ENCODE measurements around the gene RPL15. TPM values are rescaled to one million over a fixed set of nuclear protein-coding genes. Genes with fewer than 3 reads are reported as not detected.
"Not testable (repeated sequence)": the region's sequence is repeated elsewhere in the genome, so short reads cannot be mapped to it uniquely, and the experiment has no call there.

Gene RPL15
- polyA plus RNA-seq, 2 of the 4 experiments (the other 2 are of a cell fraction) = 2,178 to 2,933 TPM

DNA sequence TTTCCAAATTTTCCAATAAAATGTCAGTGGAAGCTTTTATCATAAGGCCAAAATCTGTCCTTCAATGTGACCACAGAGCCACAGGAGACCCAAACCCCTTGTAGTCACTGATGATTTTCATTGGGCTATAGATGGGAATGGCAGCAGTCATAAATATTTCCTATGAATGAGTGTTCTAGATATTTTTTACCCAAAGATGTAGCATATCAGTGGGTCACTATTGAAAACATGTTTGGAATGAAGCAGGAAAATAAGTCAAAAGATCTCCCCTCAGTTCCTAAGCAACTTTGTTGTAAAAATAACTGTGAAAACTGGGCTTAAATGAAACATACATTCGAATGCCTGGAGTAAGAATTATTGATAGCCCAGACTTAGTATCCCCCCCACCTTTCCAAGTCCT lies 49.1 kb upstream of the RPL15 start:
- Histone ChIP-seq H3K4me1 (peaks cover 23% of the 10 kb centered on the region), H3K4me3 (no peak overlapping the region), H3K9me3 (no peaks in the 10 kb centered on the region), H3K27ac (no peak overlapping the region), H3K4me2 (no peak overlapping the region)
- POLR2A ChIA-PET = no interaction called here
- ATAC-seq (no peak), FAIRE-seq (no peak), DNase-seq (ENCODE audit: low read depth in 1 of 2, low spot score in 1 of 2) (no peak)
- TF ChIP-seq HDAC2 (IDR thresholded peaks at IDR 0.05) = no peak
- TF ChIP-seq HMGXB4 (CRISPR knock-in tag; IDR thresholded peaks at IDR 0.05; ENCODE audit: borderline replicate concordance) = no peak
- TF ChIP-seq KDM1A (IDR thresholded peaks at IDR 0.05; ENCODE audit: low read depth) = no peak
- no peak for TF ChIP-seq HES2 (IDR thresholded peaks at IDR 0.05)
- TF ChIP-seq CBX2 (IDR thresholded peaks at IDR 0.05; ENCODE audit: borderline replicate concordance, low read depth) = no peak
- TF ChIP-seq HOXA7 (CRISPR knock-in tag; IDR thresholded peaks at IDR 0.05) = no peak
- no peak for TF ChIP-seq CHD4 (IDR thresholded peaks at IDR 0.05; ENCODE audit: borderline replicate concordance)
- TF ChIP-seq EHF (CRISPR knock-in tag; IDR thresholded peaks at IDR 0.05) = no peak
- no peak for TF ChIP-seq PHF8 (IDR thresholded peaks at IDR 0.05; ENCODE audit: borderline replicate concordance, low read depth)
- TF ChIP-seq MAX (IDR thresholded peaks at IDR 0.05) = no peak
- TF ChIP-seq, protein P1, sequence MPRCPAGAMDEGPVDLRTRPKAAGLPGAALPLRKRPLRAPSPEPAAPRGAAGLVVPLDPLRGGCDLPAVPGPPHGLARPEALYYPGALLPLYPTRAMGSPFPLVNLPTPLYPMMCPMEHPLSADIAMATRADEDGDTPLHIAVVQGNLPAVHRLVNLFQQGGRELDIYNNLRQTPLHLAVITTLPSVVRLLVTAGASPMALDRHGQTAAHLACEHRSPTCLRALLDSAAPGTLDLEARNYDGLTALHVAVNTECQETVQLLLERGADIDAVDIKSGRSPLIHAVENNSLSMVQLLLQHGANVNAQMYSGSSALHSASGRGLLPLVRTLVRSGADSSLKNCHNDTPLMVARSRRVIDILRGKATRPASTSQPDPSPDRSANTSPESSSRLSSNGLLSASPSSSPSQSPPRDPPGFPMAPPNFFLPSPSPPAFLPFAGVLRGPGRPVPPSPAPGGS (IDR thresholded peaks at IDR 0.05) = no peak
- no peak for TF ChIP-seq NR3C1 (IDR thresholded peaks at IDR 0.05)
- no peak for TF ChIP-seq CHD2 (IDR thresholded peaks at IDR 0.05; ENCODE audit: low read length, partially characterized antibody)
- TF ChIP-seq EHMT2 (IDR thresholded peaks at IDR 0.05; ENCODE audit: low read depth) = no peak
- WGBS (ENCODE audit: missing lambda C conversion rate) = 88% methylated on average over 1 of the region's 1 CpG
- CTCF ChIA-PET = no interaction called here

- WGBS (ENCODE audit: missing lambda C conversion rate) = 93% methylated on average over 4 of the region's 4 CpGs
- DNase-seq (ENCODE audit: low read depth in 1 of 2, low spot score in 1 of 2) = no peak
- Histone ChIP-seq H3K4me2 (no peak overlapping the region), H3K27ac (no peak overlapping the region), H3K9me3 (no peaks in the 10 kb centered on the region), H3K4me1 (peaks cover 37% of the 10 kb centered on the region), H3K4me3 (no peak overlapping the region)
- CTCF ChIA-PET = interaction anchor here (0.7 to 1.2 kb wide), 3 partner anchors 9 to 12 kb away, joined by 3 to 4 read pairs (median 4); no protein-coding TSS in a partner anchor
- FAIRE-seq = no peak
- POLR2A ChIA-PET = interaction anchor here (0.5 to 1.2 kb wide), 2 partner anchors 16 to 47 kb away, joined by 3 to 4 read pairs; partner anchors contain the start of genes NKIRAS1 and RPL15
- no peak for TF ChIP-seq FOXS1 (CRISPR knock-in tag; IDR thresholded peaks at IDR 0.05)
- no peak for TF ChIP-seq RCOR1 (IDR thresholded peaks at IDR 0.05; ENCODE audit: low read depth, low read length)
- no peak for TF ChIP-seq POLR2AphosphoS2 (conservative IDR thresholded peaks at IDR 0.05; ENCODE audit: low read length)
- TF ChIP-seq ZSCAN20 (CRISPR knock-in tag; IDR thresholded peaks at IDR 0.05) = no peak
- TF ChIP-seq ZFP36 (IDR thresholded peaks at IDR 0.05; ENCODE audit: borderline replicate concordance, partially characterized antibody) = no peak
- TF ChIP-seq FOSB (CRISPR knock-in tag; IDR thresholded peaks at IDR 0.05) = no peak
- TF ChIP-seq SMC3 (IDR thresholded peaks at IDR 0.05) = no peak
- ATAC-seq = no peak
These were observed 46.8 kb upstream of the RPL15 start for GRCh38 chr3:23869977-23870662.

DNA sequence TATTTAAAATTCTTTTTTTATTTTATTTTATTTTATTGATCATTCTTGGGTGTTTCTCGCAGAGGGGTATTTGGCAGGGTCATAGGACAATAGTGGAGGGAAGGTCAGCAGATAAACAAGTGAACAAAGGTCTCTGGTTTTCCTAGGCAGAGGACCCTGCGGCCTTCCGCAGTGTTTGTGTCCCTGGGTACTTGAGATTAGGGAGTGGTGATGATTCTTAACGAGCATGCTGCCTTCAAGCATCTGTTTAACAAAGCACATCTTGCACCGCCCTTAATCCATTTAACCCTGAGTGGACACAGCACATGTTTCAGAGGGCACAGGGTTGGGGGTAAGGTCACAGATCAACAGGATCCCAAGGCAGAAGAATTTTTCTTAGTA lies 46.3 kb upstream of the RPL15 start:
- ATAC-seq; FAIRE-seq; H3K4me3 ChIP-seq; H3K27ac ChIP-seq; CTCF ChIA-PET; DNase-seq (ENCODE audit: low read depth in 1 of 2, low spot score in 1 of 2); H3K9me3 ChIP-seq; H3K4me2 ChIP-seq: not testable (repeated sequence)
- peaks cover 39% of the 10 kb centered on the region for H3K4me1 ChIP-seq
- POLR2A ChIA-PET = interaction anchor here (1.2 kb wide), 1 partner anchor 46 kb away, joined by 4 read pairs; the partner anchor contains the start of genes NKIRAS1 and RPL15
- 95% methylated on average over 1 of the region's 5 CpGs for whole genome bisulfite sequencing (ENCODE audit: missing lambda C conversion rate)

- CTCF ChIA-PET; H3K9me3 ChIP-seq; H3K4me2 ChIP-seq; ATAC-seq; POLR2A ChIA-PET; H3K4me3 ChIP-seq; H3K27ac ChIP-seq; FAIRE-seq; DNase-seq (ENCODE audit: low read depth in 1 of 2, low spot score in 1 of 2): not testable (repeated sequence)
- H3K4me1 ChIP-seq = peaks cover 38% of the 10 kb centered on the region
- 100% methylated on average over 4 of the region's 34 CpGs for WGBS (ENCODE audit: missing lambda C conversion rate)
These were observed 45.6 kb upstream of the RPL15 start for GRCh38 chr3:23871361-23871760.
